ENCODE data around the gene MAP1LC3B2. TPM values are rescaled to one million over a fixed set of nuclear protein-coding genes. Genes with fewer than 3 reads are reported as not detected.
A peak's percentile ranks its signal among the peaks of the same experiment; 100 is the strongest.
"Not testable (repeated sequence)": the region's sequence is repeated elsewhere in the genome, so short reads cannot be mapped to it uniquely, and the experiment has no call there.

The MAP1LC3B2 gene
- total RNA-seq, 1 donor from 2014 or later = 0.40 TPM

DNA sequence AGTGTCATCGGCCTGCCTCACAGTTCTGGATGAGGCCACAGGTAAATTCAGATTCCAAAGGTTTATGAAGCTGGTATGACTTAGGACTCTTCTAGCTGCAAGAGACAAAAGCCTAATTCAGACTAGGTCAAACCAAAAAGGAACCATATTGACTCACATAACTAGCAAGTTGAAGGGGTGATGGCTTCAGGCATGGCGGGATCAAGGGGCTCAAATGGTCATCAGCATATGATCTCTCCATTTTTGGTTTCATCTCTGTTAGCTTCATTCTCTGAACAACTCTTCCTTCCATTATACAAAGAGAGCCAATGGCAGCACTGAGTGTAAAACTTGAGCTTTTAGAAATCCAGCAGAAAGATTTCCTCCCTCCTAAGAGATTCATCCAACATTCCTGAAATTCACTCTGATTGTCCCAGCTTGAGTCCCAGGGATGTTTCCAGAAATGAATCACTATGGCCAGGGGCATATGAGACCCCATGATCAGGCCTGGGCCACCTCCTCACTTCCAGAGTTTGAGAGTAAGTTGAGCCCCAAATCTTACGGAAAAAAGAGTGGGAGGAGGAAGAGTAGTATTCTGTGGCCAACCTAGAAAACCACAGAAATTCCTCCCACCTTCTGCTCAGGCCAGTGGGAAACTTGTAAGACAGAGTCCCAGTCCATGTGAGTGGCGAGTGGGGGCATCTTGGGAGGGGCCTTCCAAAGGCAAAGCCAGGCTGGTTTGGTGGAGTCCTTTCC, 2.0 kb upstream of the MAP1LC3B2 start:
- DNase-seq (ENCODE audit: low read depth in 2 of 2) = no peak

DNA sequence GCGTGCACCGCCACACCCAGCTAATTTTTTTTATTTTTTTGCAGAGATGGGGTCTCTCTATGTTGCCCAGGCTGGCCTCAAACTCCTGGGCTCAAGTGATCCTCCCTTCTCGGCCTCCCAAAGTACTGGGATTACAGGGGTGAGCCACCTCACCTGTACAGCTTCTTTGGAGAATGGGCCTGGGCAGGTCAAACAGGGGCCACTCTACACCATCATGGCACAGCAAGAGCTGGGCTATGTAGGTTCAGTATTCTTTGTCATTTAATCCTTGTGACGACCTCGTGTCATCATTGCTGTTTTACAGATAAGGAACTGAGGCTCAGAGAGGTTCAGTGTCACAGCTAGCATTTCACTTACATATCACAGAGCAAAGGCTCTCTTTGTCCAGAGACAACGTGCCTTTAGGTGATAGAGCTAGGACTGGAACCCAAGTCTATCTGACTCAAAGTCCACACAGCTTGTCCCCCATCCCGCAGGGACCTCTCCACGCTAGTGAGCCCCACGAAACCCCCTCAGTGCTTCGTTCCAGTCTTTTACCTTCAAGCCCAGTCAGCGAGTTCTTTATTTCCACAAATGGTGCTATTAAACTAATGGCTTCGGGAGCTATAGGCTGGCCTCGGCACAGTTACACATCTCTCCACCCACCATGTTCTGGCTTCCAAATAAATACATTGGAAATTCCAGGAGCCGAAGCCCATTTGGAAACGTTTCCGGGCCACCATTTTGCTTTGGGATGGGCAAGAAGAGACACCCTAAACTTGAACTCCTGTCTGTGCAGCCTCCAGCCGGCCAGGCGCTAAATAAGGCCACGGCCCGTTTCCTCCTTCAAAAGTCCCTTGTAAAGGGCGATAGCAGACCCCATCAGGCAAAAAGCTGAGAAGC, 660 bp upstream of the MAP1LC3B2 start:
- DNase-seq (ENCODE audit: low read depth in 2 of 2) = no peak

DNA sequence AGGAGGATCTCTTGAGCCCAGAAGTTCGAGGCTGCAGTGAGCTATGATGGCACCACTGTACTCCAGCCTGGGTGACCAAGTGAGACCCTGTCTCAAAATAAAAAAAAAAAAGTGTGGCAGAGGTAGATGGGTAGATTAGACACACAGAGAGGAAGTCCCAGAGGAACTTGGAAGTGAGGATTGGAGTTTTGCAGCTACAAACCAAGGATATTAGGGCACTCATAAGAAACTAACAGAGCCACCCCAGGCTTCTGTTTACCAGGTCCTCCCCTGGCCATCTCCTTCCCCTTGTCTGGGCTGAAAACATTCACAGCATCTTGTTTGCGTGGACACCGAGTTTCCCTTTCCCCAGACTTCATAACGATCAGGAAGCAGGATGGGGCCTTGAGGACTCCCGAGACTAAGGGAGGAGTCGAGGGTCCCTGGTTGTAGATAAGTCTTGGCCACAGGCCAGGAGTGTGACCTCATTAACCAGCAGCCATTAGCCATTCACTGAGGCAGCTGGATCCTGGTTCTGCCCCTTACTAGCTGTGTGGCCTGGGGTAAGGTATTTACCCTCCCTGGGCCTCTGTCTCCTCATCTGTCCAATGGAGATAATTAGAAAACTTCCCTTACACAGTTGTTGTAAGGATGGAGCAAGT, 2.1 kb downstream of the MAP1LC3B2 start:
- DNase-seq (ENCODE audit: low read depth in 2 of 2) = no peak

DNA sequence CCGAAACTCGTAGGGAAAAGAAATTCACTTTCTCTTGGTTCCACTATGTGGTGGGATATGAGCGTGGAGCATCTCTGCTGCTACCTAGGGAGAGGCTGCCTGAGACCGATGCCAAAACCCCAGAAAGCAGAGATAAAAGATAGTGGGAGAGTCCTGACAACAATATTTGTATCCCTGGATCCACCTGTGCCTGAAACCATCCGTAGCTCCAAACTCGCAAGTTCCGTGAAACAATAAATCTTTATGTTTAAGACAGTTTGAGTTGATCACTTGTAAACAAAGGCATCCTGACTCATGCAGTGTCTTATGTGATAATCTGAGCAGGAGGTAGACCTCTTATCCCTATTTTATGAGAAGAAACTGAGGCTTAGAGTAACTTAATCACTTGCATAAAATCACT, 2.9 kb downstream of the MAP1LC3B2 start:
- DNase-seq (ENCODE audit: low read depth in 2 of 2) = no peak

DNA sequence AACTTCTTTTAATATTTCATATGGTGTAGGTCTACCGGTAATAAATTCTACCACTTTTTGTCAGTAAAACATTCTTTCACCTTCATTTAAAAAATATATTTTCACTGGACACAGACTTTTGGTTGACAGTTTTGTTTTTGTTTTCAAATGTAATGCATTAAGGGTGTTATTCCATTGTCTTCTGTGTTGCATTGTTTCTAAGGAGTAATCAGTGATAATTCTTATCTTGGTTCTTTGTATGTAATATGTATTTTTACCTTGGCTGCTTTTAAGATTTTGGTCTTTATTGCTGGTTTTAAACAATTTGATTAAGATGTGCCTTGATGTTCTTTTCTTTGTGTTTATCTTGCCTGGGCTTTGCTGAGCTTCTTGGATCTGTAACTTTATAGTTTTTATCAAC, 4.1 kb downstream of the MAP1LC3B2 start:
- no peak for DNase-seq (ENCODE audit: low read depth in 2 of 2)

DNA sequence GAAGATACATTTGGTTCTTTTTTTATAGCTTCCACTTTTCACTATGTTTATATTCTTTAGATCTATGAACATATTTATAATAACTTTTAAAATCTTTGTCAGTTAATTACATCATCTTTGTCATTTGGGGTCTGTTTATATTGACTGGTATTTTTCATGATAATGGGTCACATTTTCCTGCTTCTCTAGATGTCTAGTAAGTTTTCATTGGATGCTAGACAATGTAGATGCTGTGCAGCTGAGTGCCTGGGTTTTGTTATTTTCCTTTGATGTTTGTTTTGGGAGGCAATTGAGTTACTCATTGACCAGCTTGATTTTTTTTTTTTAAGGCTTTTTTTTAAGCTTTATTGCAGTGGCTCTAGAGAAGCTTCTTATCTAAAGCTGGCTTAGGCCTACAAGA, 4.9 kb downstream of the MAP1LC3B2 start:
- no peak for DNase-seq (ENCODE audit: low read depth in 2 of 2)

DNA sequence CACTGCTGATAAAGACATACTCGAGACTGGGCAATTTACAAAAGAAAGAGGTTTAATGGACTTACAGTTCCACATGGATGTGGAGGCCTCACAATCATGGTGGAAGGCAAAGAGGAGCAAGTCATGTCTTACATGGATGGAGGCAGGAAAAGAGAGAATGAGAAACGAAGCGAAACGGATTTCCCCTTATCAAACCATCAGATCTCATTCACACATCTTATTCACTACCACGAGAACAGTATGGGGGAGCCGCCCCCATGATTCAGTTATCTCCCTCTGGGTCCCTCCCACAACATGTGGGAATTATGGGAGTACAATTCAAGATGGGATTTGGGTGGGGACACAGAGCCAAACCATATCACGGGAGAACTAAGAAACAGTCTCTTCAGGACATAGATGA, 6.0 kb downstream of the MAP1LC3B2 start:
- not testable (repeated sequence) for DNase-seq (ENCODE audit: low read depth in 2 of 2)

DNA sequence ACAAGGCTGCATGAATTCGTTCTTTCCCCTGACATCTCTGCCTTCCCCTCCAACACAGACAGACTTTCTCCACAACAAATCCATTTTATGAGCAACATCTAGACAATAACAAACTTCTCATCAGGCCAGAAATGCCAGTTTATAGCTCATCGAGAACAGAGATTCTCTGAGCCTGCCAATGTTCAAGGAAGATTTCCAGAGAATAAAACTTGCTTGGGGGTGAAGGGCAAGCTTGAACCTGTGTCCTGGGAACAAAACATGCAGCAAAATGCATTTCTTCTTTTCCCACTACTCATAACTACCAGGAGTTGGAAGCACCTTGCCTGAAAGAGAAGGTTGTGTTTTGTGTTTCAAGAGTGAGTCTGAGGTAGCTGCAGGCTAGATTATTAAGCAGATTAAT, 6.8 kb downstream of the MAP1LC3B2 start:
- DNase-seq (ENCODE audit: low read depth in 2 of 2) = no peak

DNA sequence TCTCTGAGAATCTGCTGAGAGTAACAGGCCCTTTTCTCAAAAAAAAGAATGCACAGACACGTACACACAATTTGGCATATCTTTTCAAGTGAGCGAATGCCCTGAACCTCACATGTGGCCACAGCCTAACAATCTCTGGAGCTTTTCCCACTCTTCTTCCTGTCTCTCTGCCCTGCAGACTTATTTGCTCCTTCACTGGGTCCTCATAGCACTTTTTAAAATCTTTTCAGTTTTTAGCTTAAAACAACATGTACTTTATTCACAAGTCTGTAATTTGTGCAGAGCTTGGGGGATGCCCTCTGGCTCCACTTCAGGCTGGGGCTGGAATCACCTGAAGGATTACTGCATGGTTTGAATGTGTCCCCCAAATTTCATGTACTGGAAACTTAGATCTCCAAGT, 9.0 kb downstream of the MAP1LC3B2 start:
- no peak for DNase-seq (ENCODE audit: low read depth in 2 of 2)

DNA sequence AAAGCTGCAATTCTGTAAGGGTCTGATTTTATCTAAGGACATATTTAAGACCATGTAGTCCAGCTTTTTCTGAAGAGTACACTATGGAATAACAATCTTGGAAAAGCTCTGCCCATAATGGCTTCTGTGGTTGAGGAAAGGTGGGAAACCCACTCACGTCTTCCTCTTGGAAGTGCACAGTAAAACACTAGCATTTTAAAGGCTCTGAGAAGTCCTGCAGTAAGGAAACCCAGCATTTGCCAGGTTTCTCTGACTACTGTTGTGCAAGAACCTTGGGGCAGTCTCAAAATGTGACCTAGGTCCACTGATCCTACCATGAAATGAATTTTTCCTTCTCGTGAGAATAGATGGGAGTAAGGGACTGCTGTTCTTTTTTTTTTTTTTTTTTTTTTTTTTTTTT, 11.9 kb downstream of the MAP1LC3B2 start:
- DNase-seq (ENCODE audit: low read depth in 2 of 2) = no peak

DNA sequence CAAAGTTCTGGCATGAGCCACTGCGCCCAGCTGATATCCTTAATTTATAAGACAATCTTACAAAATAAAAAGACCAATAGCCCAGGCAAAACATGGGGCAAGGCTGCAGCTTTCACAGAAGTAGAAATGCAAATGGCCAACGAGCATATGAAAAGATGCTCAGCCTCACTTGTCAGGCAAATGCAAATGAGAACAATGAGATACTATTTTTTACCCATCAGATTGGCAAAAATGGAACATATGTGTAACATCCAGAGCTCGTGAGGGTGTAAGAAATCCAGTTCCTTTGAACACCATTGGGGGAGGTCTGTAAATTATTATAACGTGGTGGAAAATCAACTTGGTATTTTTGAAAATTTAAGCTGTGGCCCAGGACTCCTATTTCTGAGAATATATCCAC, 14.6 kb downstream of the MAP1LC3B2 start:
- no peak for DNase-seq (ENCODE audit: low read depth in 2 of 2)

DNA sequence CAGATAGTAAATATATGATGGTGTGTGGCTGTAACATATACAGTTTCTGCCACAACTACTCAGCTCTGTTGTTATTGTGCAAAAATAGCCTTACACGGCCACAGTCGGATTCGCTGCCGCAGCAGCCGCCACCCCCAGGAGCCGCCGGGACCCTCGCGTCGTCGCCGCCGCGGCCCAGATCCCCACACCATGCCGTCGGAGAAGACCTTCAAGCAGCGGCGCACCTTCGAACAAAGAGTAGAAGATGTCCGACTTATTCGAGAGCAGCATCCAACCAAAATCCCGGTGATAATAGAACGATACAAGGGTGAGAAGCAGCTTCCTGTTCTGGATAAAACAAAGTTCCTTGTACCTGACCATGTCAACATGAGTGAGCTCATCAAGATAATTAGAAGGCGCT, 16.6 kb downstream of the MAP1LC3B2 start:
- DNase-seq (ENCODE audit: low read depth in 2 of 2) = not testable (repeated sequence)

DNA sequence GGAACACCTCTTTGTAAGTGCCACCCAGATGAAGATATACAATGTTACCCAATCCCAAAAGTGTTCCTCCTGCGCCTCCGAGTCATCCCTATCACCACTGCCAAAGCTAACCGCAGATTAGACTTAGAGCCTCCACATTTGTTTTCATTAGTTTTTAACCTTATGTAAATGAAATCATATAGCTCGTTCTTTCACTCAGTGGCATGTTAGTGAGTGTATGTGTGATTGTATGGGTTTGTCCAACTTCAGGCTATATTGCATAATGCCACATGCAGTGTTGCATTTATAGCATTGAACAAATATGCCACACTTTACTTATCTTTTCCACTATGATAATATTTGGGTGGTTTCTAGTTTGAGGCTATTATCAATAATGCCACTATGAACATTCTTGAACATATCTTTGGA, 18.0 kb downstream of the MAP1LC3B2 start:
- DNase-seq (ENCODE audit: low read depth in 2 of 2) = no peak

DNA sequence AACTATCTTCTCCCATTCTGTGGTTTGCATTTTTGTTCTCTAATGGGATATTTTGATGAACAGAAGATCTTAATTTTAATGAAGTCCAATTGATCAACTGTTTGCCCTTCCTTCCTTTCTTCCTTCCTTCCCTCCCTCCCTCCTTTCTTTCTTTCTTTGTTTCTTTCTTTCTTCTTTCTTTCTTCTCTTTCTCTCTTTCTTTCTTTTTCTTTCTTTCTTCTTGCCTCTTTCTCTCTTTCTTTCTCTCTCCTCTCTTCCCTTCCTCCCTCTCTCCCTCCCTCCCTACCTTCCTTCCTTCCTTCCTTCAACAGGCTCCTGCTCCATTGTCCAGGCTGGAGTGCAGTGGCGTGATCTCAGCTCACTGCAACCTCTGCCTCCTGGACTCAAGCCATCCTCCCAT, 18.9 kb downstream of the MAP1LC3B2 start:
- DNase-seq (ENCODE audit: low read depth in 2 of 2) = no peak

DNA sequence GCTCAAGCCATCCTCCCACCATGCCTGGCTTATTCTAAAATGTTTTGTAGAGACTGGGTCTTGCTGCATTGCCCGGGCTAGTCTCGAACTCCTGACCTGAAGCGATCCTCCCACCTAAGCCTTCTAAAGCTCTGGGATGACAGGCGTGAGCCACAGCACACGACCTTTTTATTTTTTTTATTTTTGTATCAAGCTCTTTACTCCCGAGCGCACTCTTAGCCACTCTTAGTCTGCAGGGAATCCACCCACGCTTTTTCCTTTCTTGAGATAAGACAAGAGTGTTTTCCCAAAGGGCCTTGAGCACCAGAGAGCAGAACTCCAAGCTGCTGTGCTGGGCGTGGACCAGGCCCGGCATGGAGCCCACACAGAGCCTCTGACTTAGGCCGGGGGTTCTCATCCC, 23.4 kb downstream of the MAP1LC3B2 start:
- no peak for DNase-seq (ENCODE audit: low read depth in 2 of 2)

DNA sequence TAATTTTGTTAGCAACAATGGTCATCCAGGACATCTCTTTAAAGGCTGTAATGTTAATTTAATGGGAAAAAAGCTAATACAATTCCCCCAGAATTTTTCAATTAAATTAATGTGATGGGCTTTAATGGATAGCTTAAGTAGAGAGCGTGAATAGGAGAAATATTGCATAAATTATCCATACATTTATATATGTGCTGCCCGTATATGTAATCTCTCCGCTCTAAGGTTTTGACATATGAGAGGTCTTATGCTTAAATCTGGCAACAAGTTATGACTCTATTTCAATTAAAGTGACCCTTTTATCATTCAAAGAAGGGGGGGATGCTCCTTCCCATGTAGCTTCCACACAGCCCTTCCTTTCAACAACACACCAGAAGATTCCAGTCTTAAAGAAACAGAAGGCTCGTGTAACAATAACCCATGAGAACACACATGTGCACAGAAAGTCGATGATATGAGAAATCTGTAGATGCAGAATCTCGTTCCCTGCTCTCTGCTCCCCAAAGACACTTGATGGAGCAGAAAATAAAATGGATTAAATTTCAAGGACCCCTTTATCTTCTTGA, 24.0 kb downstream of the MAP1LC3B2 start:
- DNase-seq (ENCODE audit: low read depth in 2 of 2) = no peak

DNA sequence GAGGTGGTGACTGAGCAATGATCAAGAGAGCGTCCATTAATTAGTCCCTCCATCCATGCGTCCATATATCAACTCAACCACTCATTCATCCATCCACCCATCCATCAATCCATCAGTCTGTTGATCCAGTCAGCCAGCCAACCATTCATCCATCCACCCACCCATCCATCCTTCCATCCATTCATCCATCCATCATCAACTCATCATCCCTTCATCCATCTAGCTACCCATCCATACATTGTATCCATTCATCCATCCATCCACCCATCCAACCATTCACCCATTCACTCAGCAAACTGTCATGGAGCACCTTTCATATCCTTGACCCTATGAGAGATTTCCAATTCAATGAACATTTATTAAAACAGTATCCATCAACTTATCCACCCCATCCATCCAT, 28.1 kb downstream of the MAP1LC3B2 start:
- DNase-seq (ENCODE audit: low read depth in 2 of 2) = no peak

DNA sequence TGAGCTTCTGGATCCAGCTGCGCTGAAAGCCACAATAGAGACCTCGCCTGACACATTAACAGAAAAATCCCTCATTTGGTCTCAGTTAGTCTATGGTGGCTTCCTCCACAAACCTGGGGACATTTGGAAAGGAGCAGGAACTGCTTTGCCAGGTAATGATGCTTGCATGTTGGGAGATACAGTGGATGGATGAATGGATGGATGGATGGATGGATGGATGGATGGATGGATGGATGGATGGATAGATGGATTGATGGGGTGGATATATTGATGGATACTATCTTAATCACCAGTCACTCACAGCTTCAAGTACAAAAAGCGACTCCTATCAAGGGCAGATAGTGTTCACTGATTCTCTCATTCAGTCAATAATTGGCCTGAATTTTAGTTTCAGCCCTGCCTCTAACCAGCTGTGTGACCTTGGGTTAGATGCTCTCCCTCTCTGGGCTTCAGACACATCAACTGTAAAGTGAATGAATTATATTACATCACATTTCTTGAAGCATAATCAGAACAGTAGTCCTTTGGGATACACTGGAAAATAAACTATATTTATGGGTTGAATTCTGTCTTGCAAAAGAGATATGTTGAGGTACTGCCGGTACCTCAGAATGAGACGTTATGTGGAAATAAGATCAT, 29.3 kb downstream of the MAP1LC3B2 start:
- no peak for DNase-seq (ENCODE audit: low read depth in 2 of 2)

DNA sequence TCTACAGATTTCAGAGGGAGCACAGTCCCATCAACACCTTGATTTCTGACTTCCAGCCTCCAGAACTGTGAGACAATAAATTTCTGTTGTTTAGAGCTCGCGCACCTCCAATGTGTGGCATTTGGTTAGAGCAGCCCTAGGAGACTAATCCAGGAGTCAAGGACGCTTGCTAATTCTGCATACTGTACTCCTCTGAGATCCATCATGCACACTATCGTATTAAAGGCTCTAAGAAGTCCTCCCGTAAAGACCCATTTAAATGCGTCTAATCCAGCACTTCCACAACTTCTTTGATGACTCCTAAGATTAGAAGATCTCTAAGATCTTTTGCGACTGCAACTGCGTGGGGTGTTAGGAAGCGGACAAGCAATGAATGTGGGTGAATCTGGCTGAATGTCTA, 30.4 kb downstream of the MAP1LC3B2 start:
- DNase-seq (ENCODE audit: low read depth in 2 of 2) = no peak

DNA sequence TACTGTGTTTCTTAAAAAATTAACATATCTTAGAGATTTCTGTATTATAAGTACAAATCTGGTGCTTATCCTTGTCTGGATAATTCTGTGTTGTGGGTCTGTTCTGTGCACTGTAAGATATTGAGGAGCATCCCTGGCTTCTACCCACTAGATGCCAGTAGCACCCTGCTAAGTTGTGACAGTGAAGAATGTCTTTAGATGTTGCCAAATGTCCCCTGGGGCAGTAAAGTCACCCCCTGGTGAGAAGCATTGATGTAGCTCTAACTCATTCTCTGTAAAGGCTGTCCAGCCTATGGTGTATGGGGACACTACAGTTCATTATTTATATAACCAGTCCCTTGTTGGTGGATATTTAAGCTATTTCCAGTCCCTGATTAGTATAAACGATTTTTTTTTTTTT, 31.4 kb downstream of the MAP1LC3B2 start:
- no peak for DNase-seq (ENCODE audit: low read depth in 2 of 2)

DNA sequence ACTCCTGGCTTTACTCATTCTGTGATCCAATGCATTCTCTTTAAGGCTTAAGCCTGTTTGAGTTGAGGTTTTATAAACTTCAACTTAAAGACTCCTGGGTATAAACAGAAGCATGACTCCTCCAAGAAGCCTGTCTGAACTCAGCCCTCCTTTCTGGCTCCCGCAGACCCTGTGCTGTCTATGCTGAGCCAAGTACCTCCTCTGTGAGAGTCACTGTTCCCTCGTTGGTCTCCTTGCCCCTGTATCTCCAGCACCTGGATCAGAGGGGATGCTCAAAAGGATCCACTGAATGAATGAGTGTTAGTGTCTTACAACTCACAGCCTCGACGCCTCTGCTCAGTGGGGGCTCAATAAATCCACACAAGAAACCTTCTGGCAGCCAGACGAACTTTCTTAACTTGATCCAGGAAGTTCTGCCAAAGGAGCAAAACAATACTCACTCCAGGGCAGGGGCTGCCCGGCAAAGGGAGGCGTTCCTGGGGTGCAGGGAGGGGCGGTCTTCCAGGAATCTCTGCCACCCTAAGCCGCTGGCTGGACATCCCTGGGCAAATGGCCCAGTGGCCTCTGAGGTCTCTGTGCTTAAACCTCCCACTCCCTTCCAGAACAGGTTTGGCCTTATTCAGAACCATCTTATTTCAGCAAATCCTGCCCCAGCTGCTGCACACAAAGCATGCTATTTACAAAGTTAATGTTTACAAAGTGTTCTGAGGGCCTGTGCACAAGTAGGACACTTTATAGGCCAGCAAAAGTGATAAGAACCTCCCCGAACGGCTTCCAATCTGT, 32.9 kb downstream of the MAP1LC3B2 start:
- DNase-seq (ENCODE audit: low read depth in 2 of 2) = peak in 1 of 2 donors; percentile 19

All from lung microvascular endothelial cell (primary cell).